DOHH2 (cell line): Measurements from ENCODE around the gene A4GALT.

Experiments
- H3F3A ChIP-seq: fragments of 200-600 bp; sonication (generic), shearing (Covaris generic); 2 replicates; pipeline ENCODE4 v1.6.0; 2016; ENCODE audit warnings: antibody characterized with exemption, mild to moderate bottlenecking; ENCODE audit not compliant: control insufficient read depth, insufficient read depth
- H3K27ac ChIP-seq: fragments of 200-600 bp; sonication (generic); 2 replicates; pipeline ENCODE4 v1.5.1; 2014; ENCODE audit warnings: low read depth, mild to moderate bottlenecking, low read length, moderate library complexity
- H3K27me3 ChIP-seq: fragments of 200-600 bp; sonication (generic); 2 replicates; pipeline ENCODE4 v1.6.1; 2014; ENCODE audit warnings: mild to moderate bottlenecking, low read length, mixed read lengths; ENCODE audit not compliant: control insufficient read depth
- H3K36me3 ChIP-seq: fragments of 200-600 bp; sonication (generic); 2 replicates; pipeline ENCODE4 v1.6.1; 2014; ENCODE audit warnings: mild to moderate bottlenecking, low read length, moderate library complexity, mixed read lengths; ENCODE audit not compliant: control insufficient read depth
- H3K4me1 ChIP-seq: fragments of 200-600 bp; sonication (generic); 2 replicates; pipeline ENCODE4 v1.6.1; 2014; ENCODE audit warnings: mild to moderate bottlenecking, low read length, mixed read lengths; ENCODE audit not compliant: control insufficient read depth
- H3K4me2 ChIP-seq: fragments of 200-600 bp; sonication (generic); 2 replicates; pipeline ENCODE4 v1.6.0; 2014; ENCODE audit warnings: mild to moderate bottlenecking, low read length, moderate library complexity
- H3K4me3 ChIP-seq: fragments of 200-600 bp; sonication (generic); 2 replicates; pipeline ENCODE4 v1.5.1; 2014; ENCODE audit warnings: mild to moderate bottlenecking, low read length, mixed read lengths
- H3K79me2 ChIP-seq: fragments of 200-600 bp; sonication (generic); 2 replicates; pipeline ENCODE4 v1.6.1; 2014; ENCODE audit warnings: mild to moderate bottlenecking, low read length, mixed read lengths; ENCODE audit not compliant: control insufficient read depth
- H3K9me2 ChIP-seq: fragments of 200-600 bp; sonication (generic); replicated peaks from 2 replicates; pipeline ENCODE4 v1.6.1; 2014; ENCODE audit warnings: mild to moderate bottlenecking, low read length, mixed read lengths; ENCODE audit not compliant: control insufficient read depth
- H3K9me3 ChIP-seq: fragments of 200-600 bp; sonication (generic); 2 replicates; pipeline ENCODE4 v1.6.1; 2014; ENCODE audit warnings: antibody characterized with exemption, low read length, mixed read lengths; ENCODE audit not compliant: control insufficient read depth, insufficient read depth
- H4K20me1 ChIP-seq: fragments of 200-600 bp; sonication (generic); 2 replicates; pipeline ENCODE4 v1.6.0; 2014; ENCODE audit warnings: low read depth, mild to moderate bottlenecking, antibody characterized with exemption, low read length, moderate library complexity; ENCODE audit not compliant: control insufficient read depth, insufficient read depth
- EZH2phosphoT487 ChIP-seq: fragments of 200-600 bp; sonication (generic); IDR thresholded peaks from 2 replicates; pipeline ENCODE4 v1.6.1; 2017; ENCODE audit warnings: borderline replicate concordance, mild to moderate bottlenecking, antibody characterized with exemption, low read length, moderate library complexity, mixed read lengths
- TF ChIP-seq, protein P1 (sequence below): fragments of 200-600 bp; sonication (generic); IDR thresholded peaks from one replicate; pipeline ENCODE4 v1.5.1; 2014; ENCODE audit warnings: antibody characterized with exemption, mild to moderate bottlenecking, low read depth, low read length; ENCODE audit not compliant: poor library complexity, severe bottlenecking

A4GALT gene

DNA sequence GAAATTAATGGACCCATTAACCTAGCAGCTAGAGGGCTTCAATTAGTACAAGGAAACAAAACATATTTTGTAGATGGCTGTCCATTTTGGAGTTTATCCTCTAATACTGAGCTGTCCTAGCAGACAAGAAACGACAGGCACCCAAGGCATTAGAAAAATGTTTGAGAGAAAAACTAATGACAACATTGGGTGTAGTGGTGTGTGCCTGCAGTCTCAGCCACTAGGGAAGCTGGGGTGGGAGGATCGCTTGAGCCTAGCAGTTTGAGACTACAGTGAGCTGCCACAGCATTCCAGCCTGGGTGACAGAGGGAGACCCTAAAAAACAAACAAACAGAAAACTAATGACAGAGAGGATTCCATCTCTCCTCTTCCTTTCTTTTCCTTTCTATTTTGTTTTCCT, 1.5 kb downstream of the A4GALT start:
- Histone ChIP-seq H3K9me2 (no peaks in the 10 kb centered on the region), H3K27me3 (peaks cover 17% of the 10 kb centered on the region), H3K27ac (peak overlapping the region; percentile 97), H3K36me3 (peaks cover 10% of the 10 kb centered on the region), H3K4me2 (peak overlapping the region; percentile 85), H4K20me1 (no peaks in the 10 kb centered on the region; the same call in 1 of the 2 replicates), H3F3A (peaks cover 33% of the 10 kb centered on the region), H3K79me2 (peaks cover 40% of the 10 kb centered on the region), H3K4me3 (peak overlapping the region; percentile 71), H3K4me1 (peaks cover 70% of the 10 kb centered on the region), H3K9me3 (no peaks in the 10 kb centered on the region)
- TF ChIP-seq, protein P1, sequence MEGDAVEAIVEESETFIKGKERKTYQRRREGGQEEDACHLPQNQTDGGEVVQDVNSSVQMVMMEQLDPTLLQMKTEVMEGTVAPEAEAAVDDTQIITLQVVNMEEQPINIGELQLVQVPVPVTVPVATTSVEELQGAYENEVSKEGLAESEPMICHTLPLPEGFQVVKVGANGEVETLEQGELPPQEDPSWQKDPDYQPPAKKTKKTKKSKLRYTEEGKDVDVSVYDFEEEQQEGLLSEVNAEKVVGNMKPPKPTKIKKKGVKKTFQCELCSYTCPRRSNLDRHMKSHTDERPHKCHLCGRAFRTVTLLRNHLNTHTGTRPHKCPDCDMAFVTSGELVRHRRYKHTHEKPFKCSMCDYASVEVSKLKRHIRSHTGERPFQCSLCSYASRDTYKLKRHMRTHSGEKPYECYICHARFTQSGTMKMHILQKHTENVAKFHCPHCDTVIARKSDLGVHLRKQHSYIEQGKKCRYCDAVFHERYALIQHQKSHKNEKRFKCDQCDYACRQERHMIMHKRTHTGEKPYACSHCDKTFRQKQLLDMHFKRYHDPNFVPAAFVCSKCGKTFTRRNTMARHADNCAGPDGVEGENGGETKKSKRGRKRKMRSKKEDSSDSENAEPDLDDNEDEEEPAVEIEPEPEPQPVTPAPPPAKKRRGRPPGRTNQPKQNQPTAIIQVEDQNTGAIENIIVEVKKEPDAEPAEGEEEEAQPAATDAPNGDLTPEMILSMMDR: no peak
- no peak for TF ChIP-seq EZH2phosphoT487

DNA sequence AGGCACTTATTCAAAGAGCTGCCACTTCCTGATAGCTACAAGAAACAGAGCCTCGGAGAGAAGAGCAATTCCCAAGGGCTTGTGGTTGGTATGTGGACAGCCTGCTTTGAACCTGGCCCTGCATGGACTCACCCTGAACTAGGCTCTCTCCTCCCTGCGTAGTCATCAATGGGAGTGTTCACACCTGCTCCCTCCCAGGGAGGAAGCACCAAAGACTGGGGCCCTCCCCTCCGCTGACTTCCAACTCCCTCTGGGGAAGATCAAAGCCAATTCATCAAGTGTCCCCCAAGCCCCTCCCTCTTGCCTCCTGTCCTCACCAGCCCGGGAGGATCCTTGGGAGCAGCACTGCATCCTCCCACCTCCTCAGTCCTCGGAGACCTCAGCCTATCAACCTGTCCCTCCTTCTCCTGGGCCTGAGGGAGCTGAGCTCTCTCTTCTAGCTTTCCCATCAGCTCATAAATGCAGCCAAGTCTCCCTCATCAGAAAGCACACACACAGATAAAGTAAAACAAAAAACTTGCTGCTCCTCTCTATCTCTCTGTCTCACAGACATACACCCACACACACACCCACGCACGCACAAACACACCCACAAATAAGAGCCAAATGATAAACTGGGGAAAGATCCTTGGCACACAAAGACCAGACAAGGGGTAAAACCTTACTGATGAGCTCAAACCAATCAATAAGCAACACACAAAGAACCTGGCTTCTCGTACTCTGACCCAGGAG, 3.3 kb downstream of the A4GALT start:
- H3K4me1 ChIP-seq: peaks cover 85% of the 10 kb centered on the region
- H3F3A ChIP-seq: peaks cover 39% of the 10 kb centered on the region
- H3K9me3 ChIP-seq: no peaks in the 10 kb centered on the region
- peaks cover 15% of the 10 kb centered on the region for H3K27me3 ChIP-seq
- TF ChIP-seq, protein P1: no peak
- TF ChIP-seq EZH2phosphoT487: no peak
- H3K27ac ChIP-seq: peak overlapping the region; percentile 97
- H3K4me2 ChIP-seq: peak overlapping the region; percentile 85
- peaks cover 15% of the 10 kb centered on the region for H3K36me3 ChIP-seq
- H3K79me2 ChIP-seq: peaks cover 56% of the 10 kb centered on the region
- no peaks in the 10 kb centered on the region; the same call in 1 of the 2 replicates for H4K20me1 ChIP-seq
- no peaks in the 10 kb centered on the region for H3K9me2 ChIP-seq
- peak overlapping the region; percentile 69 for H3K4me3 ChIP-seq

- Histone ChIP-seq H3K4me1 (peaks cover 91% of the 10 kb centered on the region), H3K79me2 (peaks cover 63% of the 10 kb centered on the region), H3K4me2 (peak overlapping the region; percentile 85), H3F3A (peaks cover 43% of the 10 kb centered on the region), H3K36me3 (peaks cover 22% of the 10 kb centered on the region), H3K9me3 (no peaks in the 10 kb centered on the region), H4K20me1 (no peaks in the 10 kb centered on the region; the same call in 1 of the 2 replicates), H3K27me3 (peaks cover 11% of the 10 kb centered on the region), H3K27ac (peak overlapping the region; percentile 97), H3K4me3 (peak overlapping the region; percentile 69), H3K9me2 (no peaks in the 10 kb centered on the region)
- TF ChIP-seq, protein P1: no peak
- no peak for TF ChIP-seq EZH2phosphoT487
These were observed 4.0 kb downstream of the A4GALT start for GRCh38 chr22:42716649-42717127.
